HFFc6 (cell line): Measurements from ENCODE around the gene CRTC2. TPM values are rescaled to one million over a fixed set of nuclear protein-coding genes. Genes with fewer than 3 reads are reported as not detected.
"Not testable (repeated sequence)": the region's sequence is repeated elsewhere in the genome, so short reads cannot be mapped to it uniquely, and the experiment has no call there.

Experiments
- DNase-seq: peaks from one replicate; pipeline ENCODE4 v3.0.0-alpha.2; 2018
- H3K27ac Mint-ChIP-seq: 2 replicates; pipeline ENCODE4 v1.8.0; 2020; ENCODE audit warnings: mild to moderate bottlenecking, mixed read lengths
- H3K27me3 Mint-ChIP-seq: 2 replicates; pipeline ENCODE4 v1.8.0; 2021; ENCODE audit warnings: mild to moderate bottlenecking, moderate library complexity, mixed read lengths; ENCODE audit not compliant: insufficient read depth
- H3K36me3 Mint-ChIP-seq: 2 replicates; pipeline ENCODE4 v1.8.0; 2021; ENCODE audit warnings: low read depth, mixed read lengths
- H3K4me1 Mint-ChIP-seq: 2 replicates; pipeline ENCODE4 v1.8.0; 2020; ENCODE audit warnings: low read depth, mixed read lengths
- H3K4me3 Mint-ChIP-seq: 2 replicates; pipeline ENCODE4 v1.8.0; 2020; ENCODE audit warnings: mild to moderate bottlenecking, moderate library complexity, mixed read lengths
- H3K9me3 Mint-ChIP-seq: 2 replicates; pipeline ENCODE4 v1.8.0; 2020; ENCODE audit warnings: mild to moderate bottlenecking, mixed read lengths
- total RNA-seq, 6 experiments: library from RNA; stranded (reverse); fragmentation: NEBNext Ultra II Directional; extraction: Animal tissue kit (Norgen Biotek cat#: 25700); gene quantifications; 2 replicates in 1 of 6; 3 replicates in 5 of 6; pipeline ENCODE4 v1.2.3, GENCODE V29; 2021
- TF ChIP-seq, protein P1 (sequence below): fragments of 200-600 bp; sonication (generic); IDR thresholded peaks from 2 replicates; pipeline ENCODE4 v1.5.0; 2021; ENCODE audit warnings: antibody characterized with exemption, mild to moderate bottlenecking

The CRTC2 gene
- total RNA-seq, 6 experiments from 2014 or later: 22.3 to 31.3 (median 29.1) TPM

DNA sequence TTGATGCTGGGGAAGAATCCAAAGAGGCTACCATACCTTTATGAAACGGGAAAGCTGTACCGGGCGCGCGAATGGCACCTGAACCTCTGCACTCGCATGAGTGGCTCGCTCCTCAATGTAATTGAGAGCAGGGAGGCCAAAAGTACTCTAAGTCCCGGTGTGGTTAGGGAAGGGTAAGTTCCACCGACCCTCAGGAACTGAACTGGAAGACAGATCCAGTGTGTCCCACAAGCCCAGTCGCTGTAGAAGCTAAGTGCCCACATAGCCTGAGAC, 36.7 kb downstream of the CRTC2 start:
- peak overlapping the region; percentile 59 for H3K27ac Mint-ChIP-seq
- TF ChIP-seq, protein P1, sequence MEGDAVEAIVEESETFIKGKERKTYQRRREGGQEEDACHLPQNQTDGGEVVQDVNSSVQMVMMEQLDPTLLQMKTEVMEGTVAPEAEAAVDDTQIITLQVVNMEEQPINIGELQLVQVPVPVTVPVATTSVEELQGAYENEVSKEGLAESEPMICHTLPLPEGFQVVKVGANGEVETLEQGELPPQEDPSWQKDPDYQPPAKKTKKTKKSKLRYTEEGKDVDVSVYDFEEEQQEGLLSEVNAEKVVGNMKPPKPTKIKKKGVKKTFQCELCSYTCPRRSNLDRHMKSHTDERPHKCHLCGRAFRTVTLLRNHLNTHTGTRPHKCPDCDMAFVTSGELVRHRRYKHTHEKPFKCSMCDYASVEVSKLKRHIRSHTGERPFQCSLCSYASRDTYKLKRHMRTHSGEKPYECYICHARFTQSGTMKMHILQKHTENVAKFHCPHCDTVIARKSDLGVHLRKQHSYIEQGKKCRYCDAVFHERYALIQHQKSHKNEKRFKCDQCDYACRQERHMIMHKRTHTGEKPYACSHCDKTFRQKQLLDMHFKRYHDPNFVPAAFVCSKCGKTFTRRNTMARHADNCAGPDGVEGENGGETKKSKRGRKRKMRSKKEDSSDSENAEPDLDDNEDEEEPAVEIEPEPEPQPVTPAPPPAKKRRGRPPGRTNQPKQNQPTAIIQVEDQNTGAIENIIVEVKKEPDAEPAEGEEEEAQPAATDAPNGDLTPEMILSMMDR: no peak
- H3K9me3 Mint-ChIP-seq: no peaks in the 10 kb centered on the region
- peaks cover 37% of the 10 kb centered on the region for H3K4me1 Mint-ChIP-seq
- H3K36me3 Mint-ChIP-seq: no peaks in the 10 kb centered on the region
- no peaks in the 10 kb centered on the region; the same call in 1 of the 2 replicates for H3K27me3 Mint-ChIP-seq
- DNase-seq: no peak
- H3K4me3 Mint-ChIP-seq: peak overlapping the region; percentile 86

DNA sequence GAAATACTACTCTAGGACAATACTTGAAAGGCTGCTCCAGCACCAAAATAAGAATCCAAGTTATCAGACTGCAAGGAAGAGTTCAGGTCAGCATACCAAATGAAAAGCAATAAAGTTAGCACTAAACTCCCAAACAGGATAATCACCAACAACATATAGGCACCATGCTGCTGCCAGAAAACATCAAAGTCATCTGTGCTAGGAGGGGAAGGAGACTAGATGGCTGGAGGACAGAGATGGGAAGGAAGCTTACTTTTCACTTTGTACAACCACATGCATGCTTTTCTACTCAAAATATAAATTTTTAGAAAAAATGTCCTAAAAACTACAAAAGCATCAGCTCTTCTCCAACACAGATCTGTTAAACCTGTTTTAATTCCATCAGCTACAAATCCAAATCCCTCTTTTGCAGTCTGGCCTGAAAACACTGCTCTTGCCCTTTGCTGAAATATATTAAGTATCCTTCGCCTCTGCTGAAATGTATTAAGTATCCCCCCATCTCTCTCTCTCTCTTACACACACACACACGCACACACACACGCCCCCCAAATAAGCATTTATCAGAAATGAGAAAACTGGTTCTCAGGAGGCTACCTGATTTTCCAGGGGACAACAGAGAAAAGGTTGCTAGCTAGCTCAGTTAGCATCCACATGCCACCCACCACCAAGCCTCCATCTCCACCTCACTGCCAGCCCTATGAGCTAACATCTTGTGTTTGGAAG, 37.2 kb downstream of the CRTC2 start:
- Mint-ChIP-seq H3K9me3 (no peaks in the 10 kb centered on the region), H3K4me1 (peaks cover 37% of the 10 kb centered on the region), H3K27me3 (no peaks in the 10 kb centered on the region; the same call in 1 of the 2 replicates), H3K27ac (peak overlapping the region; percentile 59), H3K4me3 (peak overlapping the region; percentile 86), H3K36me3 (no peaks in the 10 kb centered on the region)
- no peak for DNase-seq
- TF ChIP-seq, protein P1: no peak

DNA sequence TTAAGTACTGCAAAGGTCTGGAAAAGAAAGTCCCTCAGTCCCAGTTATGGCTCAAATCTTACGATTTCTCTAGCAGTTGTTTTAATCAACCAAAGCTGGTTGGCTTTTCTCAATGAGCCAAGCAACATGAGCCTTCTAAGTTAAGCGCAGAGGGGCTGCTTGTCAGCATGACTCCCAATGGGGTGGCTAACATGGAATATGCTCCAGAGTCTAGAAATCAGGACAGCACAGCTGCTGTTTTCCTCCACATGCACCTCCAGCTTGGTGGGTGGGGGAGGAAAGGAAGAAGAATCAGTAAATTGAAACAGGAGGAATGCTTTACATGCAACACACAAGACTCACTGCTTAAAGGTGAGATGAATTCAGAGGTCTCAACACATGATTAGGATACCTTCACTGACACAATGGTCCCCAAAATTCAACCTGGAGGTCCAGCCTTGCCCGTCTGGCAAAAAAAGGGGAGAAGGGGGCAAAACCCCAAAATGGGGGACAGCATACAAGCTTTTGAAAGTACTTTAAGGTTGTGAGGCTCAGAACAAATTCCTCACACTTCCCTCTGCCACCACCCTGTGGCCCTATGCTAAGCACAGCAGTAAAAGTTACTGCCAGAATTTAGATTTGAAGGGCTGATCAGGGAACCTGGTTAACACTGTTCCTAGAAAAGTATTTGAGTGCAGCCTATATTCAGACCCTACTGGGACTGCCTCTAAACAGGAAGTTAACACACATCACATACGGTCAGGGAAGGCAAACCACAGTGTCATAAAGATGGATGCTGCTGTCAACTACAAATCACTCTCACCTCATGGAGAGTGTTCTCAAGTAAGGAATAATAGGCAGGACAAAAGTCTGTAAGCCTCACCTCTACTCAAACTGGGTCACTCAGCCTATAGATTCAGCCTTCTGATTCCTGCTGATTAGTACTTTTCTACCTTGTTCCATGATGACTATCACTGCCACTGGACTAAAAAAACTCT, 38.2 kb downstream of the CRTC2 start:
- peak; percentile 36 for DNase-seq
- Mint-ChIP-seq H3K27ac (peak overlapping the region; percentile 3), H3K27me3 (no peaks in the 10 kb centered on the region; the same call in 1 of the 2 replicates), H3K4me1 (peaks cover 37% of the 10 kb centered on the region), H3K4me3 (peak overlapping the region; percentile 86), H3K36me3 (no peaks in the 10 kb centered on the region), H3K9me3 (no peaks in the 10 kb centered on the region)
- TF ChIP-seq, protein P1: peak; percentile 46

DNA sequence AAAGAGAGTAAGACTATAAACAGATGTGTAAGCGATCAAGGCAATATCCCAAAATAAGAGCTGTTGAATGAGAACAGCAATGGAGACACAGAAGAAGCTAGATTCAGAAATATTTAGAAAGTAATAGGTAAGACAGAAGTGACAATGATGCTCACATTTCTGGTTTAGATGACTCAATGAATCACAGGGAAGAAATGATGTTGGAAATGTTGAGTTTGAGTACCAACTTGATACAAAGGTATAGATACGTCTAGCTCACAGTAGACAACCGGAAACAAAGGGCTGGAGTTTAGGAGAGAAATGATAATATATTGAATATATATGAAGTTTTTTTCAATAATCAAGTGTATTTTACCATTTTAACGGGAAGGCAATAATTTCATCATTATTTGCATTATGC, 42.1 kb downstream of the CRTC2 start:
- H3K4me1 Mint-ChIP-seq: peaks cover 23% of the 10 kb centered on the region
- no peaks in the 10 kb centered on the region for H3K36me3 Mint-ChIP-seq
- no peak overlapping the region for H3K27ac Mint-ChIP-seq
- DNase-seq: no peak
- H3K9me3 Mint-ChIP-seq: no peaks in the 10 kb centered on the region
- no peaks in the 10 kb centered on the region for H3K27me3 Mint-ChIP-seq
- TF ChIP-seq, protein P1: no peak
- H3K4me3 Mint-ChIP-seq: no peak overlapping the region

DNA sequence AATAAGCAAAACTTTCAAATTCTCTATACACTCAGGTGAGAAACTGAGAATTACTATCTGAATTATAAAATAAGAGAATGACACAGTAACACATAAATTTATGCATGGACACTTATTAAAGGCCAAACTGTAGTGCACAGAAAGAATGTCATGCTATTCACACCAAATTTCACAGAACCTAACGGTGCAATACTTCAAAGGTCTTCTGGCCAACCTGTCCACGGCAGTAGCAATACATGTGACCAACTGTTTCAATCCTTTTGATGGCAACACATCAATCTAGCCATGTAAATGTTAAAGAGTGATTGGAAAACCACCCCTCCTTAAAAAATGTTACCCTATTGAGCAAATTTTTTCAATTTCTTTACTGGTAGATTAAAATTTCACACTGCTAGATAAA, 46.1 kb downstream of the CRTC2 start:
- Mint-ChIP-seq H3K27ac (no peak overlapping the region), H3K9me3 (no peaks in the 10 kb centered on the region), H3K4me3 (no peak overlapping the region), H3K4me1 (no peaks in the 10 kb centered on the region; the same call in 1 of the 2 replicates), H3K36me3 (peaks cover 1% of the 10 kb centered on the region), H3K27me3 (no peaks in the 10 kb centered on the region)
- TF ChIP-seq, protein P1: no peak
- DNase-seq: no peak

DNA sequence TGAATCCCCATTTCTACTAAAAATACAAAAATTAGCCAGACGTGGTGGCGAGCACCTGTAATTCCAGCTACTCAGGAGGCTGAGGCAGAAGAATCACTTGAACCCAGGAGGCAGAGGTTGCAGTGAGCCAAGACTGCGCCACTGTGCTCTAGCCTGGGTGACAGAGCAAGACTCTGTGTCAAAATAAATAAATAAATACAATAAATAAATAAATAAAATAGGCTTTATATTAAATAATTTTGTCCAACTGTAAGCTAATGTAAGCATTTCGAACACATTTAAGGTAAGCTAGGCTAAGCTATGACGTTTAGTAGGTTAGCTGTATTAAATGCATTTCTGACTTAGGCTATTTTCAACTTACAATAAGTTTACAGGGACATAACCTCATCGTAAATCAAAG, 47.9 kb downstream of the CRTC2 start:
- not testable (repeated sequence) for DNase-seq, H3K36me3 Mint-ChIP-seq, H3K4me1 Mint-ChIP-seq, H3K4me3 Mint-ChIP-seq, H3K27ac Mint-ChIP-seq, H3K9me3 Mint-ChIP-seq, H3K27me3 Mint-ChIP-seq
